K562 (cell line): ENCODE data around the gene SLC12A4. TPM values are rescaled to one million over a fixed set of nuclear protein-coding genes. Genes with fewer than 3 reads are reported as not detected.

Experiments used
- CCNT2 ChIP-seq: IDR thresholded peaks from 2 replicates; pipeline ENCODE4 v1.6.1; 2011; ENCODE audit warnings: borderline replicate concordance, low read depth, mild to moderate bottlenecking, moderate library complexity, mixed read lengths, low read length; ENCODE audit not compliant: insufficient read length; ENCODE audit errors: extremely low read depth
- CHD4 ChIP-seq: fragments of 200-600 bp; sonication (generic); IDR thresholded peaks from 3 replicates; pipeline ENCODE4 v1.6.1; 2012; ENCODE audit warnings: low read depth, mild to moderate bottlenecking, mixed read lengths, low read length, inconsistent platforms; ENCODE audit not compliant: insufficient read depth, insufficient replicate concordance, poor library complexity, severe bottlenecking
- DNMT1 ChIP-seq: fragments of 450-650 bp; IDR thresholded peaks from 2 replicates; pipeline ENCODE4 v1.6.1; 2016; ENCODE audit warnings: antibody characterized with exemption, mild to moderate bottlenecking
- E2F1 ChIP-seq: sonication (generic); formaldehyde crosslinking; IDR thresholded peaks from 2 replicates; pipeline ENCODE4 v1.8.1; 2023; ENCODE audit warnings: mild to moderate bottlenecking, missing genetic modification reagents, moderate library complexity
- E2F8 ChIP-seq: fragments of 450-650 bp; IDR thresholded peaks from 2 replicates; pipeline ENCODE4 v1.7.1; 2018; ENCODE audit warnings: mild to moderate bottlenecking, low read depth; ENCODE audit not compliant: partially characterized antibody
- ELF4 ChIP-seq: fragments of 450-650 bp; formaldehyde crosslinking; IDR thresholded peaks from 2 replicates; pipeline ENCODE4 v1.4.0; 2022; ENCODE audit warnings: missing genetic modification characterization
- ESRRA ChIP-seq: fragments of 450-650 bp; IDR thresholded peaks from 2 replicates; pipeline ENCODE4 v1.6.1; 2014; ENCODE audit warnings: low read depth, mild to moderate bottlenecking, moderate library complexity, borderline replicate concordance
- FIP1L1 ChIP-seq: fragments of 200-400 bp; formaldehyde crosslinking; IDR thresholded peaks from 2 replicates; pipeline ENCODE4 v1.6.1; 2018; ENCODE audit warnings: mild to moderate bottlenecking, low read depth, low read length; ENCODE audit not compliant: poor library complexity, severe bottlenecking
- FUS ChIP-seq: fragments of 200-400 bp; formaldehyde crosslinking; optimal IDR thresholded peaks from 2 replicates; pipeline ENCODE3; 2017; ENCODE audit warnings: low read depth, low read length
- GABPB2 ChIP-seq: fragments of 250-450 bp; sonication (Bioruptor Pico); conservative IDR thresholded peaks from 2 replicates; pipeline ENCODE4 v1.5.1; 2021; ENCODE audit warnings: mild to moderate bottlenecking
- HOXB6 ChIP-seq: fragments of 250-450 bp; sonication (Bioruptor Pico); IDR thresholded peaks from 2 replicates; pipeline ENCODE4 v1.5.1; 2022; ENCODE audit warnings: mild to moderate bottlenecking, borderline replicate concordance
- LCOR ChIP-seq: sonication (generic); formaldehyde crosslinking; IDR thresholded peaks from 2 replicates; pipeline ENCODE4 v1.8.0; 2022; ENCODE audit warnings: mild to moderate bottlenecking, missing genetic modification reagents
- NFATC3 ChIP-seq: fragments of 450-650 bp; IDR thresholded peaks from 2 replicates; pipeline ENCODE4 v1.6.1; 2017; ENCODE audit warnings: mild to moderate bottlenecking
- NFYB ChIP-seq: IDR thresholded peaks from 2 replicates; pipeline ENCODE4 v1.6.1; 2011; ENCODE audit warnings: mild to moderate bottlenecking, moderate library complexity; ENCODE audit not compliant: insufficient read length; ENCODE audit errors: extremely low read depth
- PHF8 ChIP-seq: fragments of 200-600 bp; sonication (generic); IDR thresholded peaks from 2 replicates; pipeline ENCODE4 v1.6.1; 2012; ENCODE audit warnings: mixed run types, mild to moderate bottlenecking, inconsistent platforms, low read length, moderate library complexity, borderline replicate concordance
- SMARCE1 ChIP-seq: fragments of 450-650 bp; IDR thresholded peaks from 2 replicates; pipeline ENCODE4 v1.7.1; 2016; ENCODE audit warnings: mild to moderate bottlenecking
- TCF3 ChIP-seq: sonication (generic); formaldehyde crosslinking; IDR thresholded peaks from 2 replicates; pipeline ENCODE4 v1.4.0; 2020; ENCODE audit warnings: mild to moderate bottlenecking, missing genetic modification reagents
- TEAD1 ChIP-seq, 2 experiments: fragments of 450-650 bp in 1 of 2; sonication (generic) in 1 of 2; formaldehyde crosslinking; IDR thresholded peaks; 2 replicates each; pipeline versions ENCODE4 v1.4.0 to v1.8.0; 2020 to 2022; ENCODE audit warnings: mild to moderate bottlenecking in 2 of 2, missing genetic modification reagents in 1 of 2
- ZNF449 ChIP-seq: fragments of 250-450 bp; sonication (Bioruptor Pico); IDR thresholded peaks from 2 replicates; pipeline ENCODE4 v1.8.0; 2022; ENCODE audit warnings: moderate library complexity, mild to moderate bottlenecking, inconsistent platforms
- ZNF764 ChIP-seq: fragments of 250-450 bp; sonication (Bioruptor Pico); IDR thresholded peaks from 2 replicates; pipeline ENCODE4 v1.4.0; 2020; ENCODE audit warnings: low read depth, mild to moderate bottlenecking, moderate library complexity
- polyA plus RNA-seq, 8 experiments: library from polyadenylated mRNA; depleted of rRNA in 4 of 8; stranded (reverse) in 5 of 8; unstranded in 3 of 8; fragments of >200 nt; fragmentation: Nextera tagmentation in 2 of 8; fragmentation: Illumina TruSeq in 1 of 8; extraction: Ambion mirVana in 2 of 8; extraction: Trizol in 1 of 8; gene quantifications; 2 replicates each; pipeline versions ENCODE4 v1.2.1 to v1.2.3, GENCODE V29; 2011 to 2014; ENCODE audit warnings: inconsistent platforms in 1 of 8, missing spikeins in 1 of 8
- total RNA-seq, 7 experiments: library from RNA; depleted of rRNA in 6 of 7; stranded (reverse); fragments of >200 nt in 6 of 7; fragmentation: Illumina TruSeq in 2 of 7; extraction: Trizol in 2 of 7; gene quantifications; 2 replicates each; pipeline versions ENCODE4 v1.2.1 to v1.2.3, GENCODE V29; 2011 to 2021; ENCODE audit warnings: low replicate concordance in 1 of 7

The SLC12A4 gene
- total and polyA plus RNA-seq, 9 of the 15 experiments (the other 6 are each of a cell fraction or from before 2014, with no cell fraction given): 0.75 to 43.5 (median 15.0) TPM

- TF ChIP-seq CCNT2 (peak; percentile 61), NFATC3 (no peak), PHF8 (peak; percentile 78; the same call in 1 of the 2 replicates), E2F8 (peak; percentile 29), ESRRA (peak; percentile 98), LCOR (0 out of 2 replicates have a peak, but pooled peaks have one; percentile 23), GABPB2 (0 out of 2 replicates have a peak, but pooled peaks have one; percentile 38), ZNF764 (CRISPR knock-in tag) (peak; percentile 61), SMARCE1 (no peak), NFYB (no peak), ZNF449 (no peak), E2F1 (CRISPR knock-in tag) (0 out of 2 replicates have a peak, but pooled peaks have one; percentile 73), DNMT1 (peak; percentile 66), TEAD1 (CRISPR knock-in tag; IDR thresholded peaks at IDR 0.05) (peak in 1 of 2 experiments; percentile 58; a peak in 2 of 4 replicates), HOXB6 (no peak), ELF4 (CRISPR knock-in tag) (peak; percentile 61; the same call in 1 of the 2 replicates), FIP1L1 (peak; percentile 72), TCF3 (peak; percentile 18; the same call in 1 of the 2 replicates), FUS (no peak), CHD4 (no peak)
Observed at GRCh38 chr16:67935402-67936123, 32.9 kb downstream of the SLC12A4 start (continued).
